Prostate gland (tissue), 2 donors: Measurements from ENCODE around the gene PNKP.

ENCODE experiments used
- POLR2A ChIP-seq: fragments of 450-650 bp; IDR thresholded peaks from one replicate; pipeline ENCODE4 v1.6.1; 2016; ENCODE audit warnings: antibody characterized with exemption, mild to moderate bottlenecking
- POLR2AphosphoS5 ChIP-seq: sonication (generic); formaldehyde crosslinking; IDR thresholded peaks from one replicate; pipeline ENCODE4 v1.6.1; 2017; ENCODE audit warnings: antibody characterized with exemption
- TF ChIP-seq, protein P1 (sequence below), 4 experiments: fragments of 200-600 bp in 2 of 4; fragments of 450-650 bp in 2 of 4; sonication (generic) in 2 of 4; IDR thresholded peaks; 1 replicate in 3 of 4; 2 replicates in 1 of 4; pipeline ENCODE4 v1.5.1; 2016 to 2019; ENCODE audit warnings: antibody characterized with exemption in 4 of 4, mild to moderate bottlenecking in 2 of 4, moderate library complexity in 2 of 4

- no peak for TF ChIP-seq POLR2AphosphoS5
- TF ChIP-seq, protein P1, sequence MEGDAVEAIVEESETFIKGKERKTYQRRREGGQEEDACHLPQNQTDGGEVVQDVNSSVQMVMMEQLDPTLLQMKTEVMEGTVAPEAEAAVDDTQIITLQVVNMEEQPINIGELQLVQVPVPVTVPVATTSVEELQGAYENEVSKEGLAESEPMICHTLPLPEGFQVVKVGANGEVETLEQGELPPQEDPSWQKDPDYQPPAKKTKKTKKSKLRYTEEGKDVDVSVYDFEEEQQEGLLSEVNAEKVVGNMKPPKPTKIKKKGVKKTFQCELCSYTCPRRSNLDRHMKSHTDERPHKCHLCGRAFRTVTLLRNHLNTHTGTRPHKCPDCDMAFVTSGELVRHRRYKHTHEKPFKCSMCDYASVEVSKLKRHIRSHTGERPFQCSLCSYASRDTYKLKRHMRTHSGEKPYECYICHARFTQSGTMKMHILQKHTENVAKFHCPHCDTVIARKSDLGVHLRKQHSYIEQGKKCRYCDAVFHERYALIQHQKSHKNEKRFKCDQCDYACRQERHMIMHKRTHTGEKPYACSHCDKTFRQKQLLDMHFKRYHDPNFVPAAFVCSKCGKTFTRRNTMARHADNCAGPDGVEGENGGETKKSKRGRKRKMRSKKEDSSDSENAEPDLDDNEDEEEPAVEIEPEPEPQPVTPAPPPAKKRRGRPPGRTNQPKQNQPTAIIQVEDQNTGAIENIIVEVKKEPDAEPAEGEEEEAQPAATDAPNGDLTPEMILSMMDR (IDR thresholded peaks at IDR 0.05) = no peak
- no peak for TF ChIP-seq POLR2A
These were observed 36.6 kb downstream of the PNKP start for GRCh38 chr19:49830766-49831165.
